Measurements from ENCODE around the gene CYSRT1.

DNA sequence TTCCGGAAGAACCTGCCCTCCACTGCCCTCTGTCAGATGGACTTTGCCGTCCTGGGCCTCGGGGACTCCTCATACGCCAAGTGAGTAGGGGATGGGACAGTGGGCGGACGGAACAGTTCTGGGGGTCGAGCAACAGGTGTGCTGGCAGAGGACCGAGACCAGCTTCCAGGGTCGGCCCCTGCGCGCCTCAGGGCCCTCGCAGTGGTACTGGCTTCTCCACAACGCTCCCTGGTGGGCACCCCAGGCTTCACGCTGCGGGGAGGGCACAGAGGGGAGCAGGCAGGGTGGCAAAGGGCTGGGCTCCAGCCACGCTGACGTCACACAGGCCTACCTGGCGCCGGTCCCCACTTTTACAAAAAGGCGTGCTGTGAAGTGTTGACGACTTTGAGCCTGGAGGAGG is 12.5 kb upstream of the CYSRT1 start:
- TF ChIP-seq BHLHE40 (IDR thresholded peaks at IDR 0.05; ENCODE audit: borderline replicate concordance): no peak
- no peak for TF ChIP-seq TARDBP (IDR thresholded peaks at IDR 0.05)

Data from HEK293T (cell line).